Testis (tissue), 3 donors: ENCODE data around the gene DUS1L. TPM values are rescaled to one million over a fixed set of nuclear protein-coding genes. Genes with fewer than 3 reads are reported as not detected.
A peak's percentile ranks its signal among the peaks of the same experiment; 100 is the strongest.

Experiments used
- DNase-seq: peaks from one replicate; pipeline ENCODE4 v3.0.0-alpha.2; 2019
- H3K27ac ChIP-seq, 2 donors: fragments of 200-600 bp; sonication (generic); one replicate each; pipeline ENCODE4 v1.5.1; 2019
- H3K27me3 ChIP-seq: fragments of 200-600 bp; sonication (generic); one replicate; pipeline ENCODE4 v1.5.1; 2019
- H3K36me3 ChIP-seq: fragments of 200-600 bp; sonication (generic); one replicate; pipeline ENCODE4 v1.5.1; 2017; ENCODE audit warnings: low read depth; ENCODE audit errors: missing control alignments
- H3K4me1 ChIP-seq: fragments of 200-600 bp; sonication (generic); one replicate; pipeline ENCODE4 v1.5.1; 2019
- H3K4me3 ChIP-seq, 2 donors: fragments of 200-600 bp; sonication (generic); one replicate each; pipeline ENCODE4 v1.5.1; 2017 to 2019
- H3K9me3 ChIP-seq: fragments of 200-600 bp; sonication (generic); one replicate; pipeline ENCODE4 v1.5.1; 2017
- CTCF ChIP-seq, 3 experiments: fragments of 450-650 bp in 2 of 3; fragments of 200-600 bp in 1 of 3; sonication (generic) in 1 of 3; IDR thresholded peaks; one replicate each; pipeline ENCODE4 v1.5.1; 2016 to 2019; ENCODE audit warnings: antibody characterized with exemption in 3 of 3, mild to moderate bottlenecking in 2 of 3, moderate library complexity in 1 of 3
- POLR2A ChIP-seq: fragments of 450-650 bp; IDR thresholded peaks from one replicate; pipeline ENCODE4 v1.6.1; 2017; ENCODE audit warnings: antibody characterized with exemption, mild to moderate bottlenecking, moderate library complexity
- WGBS, 2 donors: methylation state at CpG; one replicate each; pipeline ENCODE4 v1.1.5; 2018; 5-methylcytosine and 5-hydroxymethylcytosine counted together
- intact Hi-C: fragments of 100-400 bp; cut with DNase I; formaldehyde crosslinking; loops from one replicate; pipeline ENCODE4 v1.15.1; 2023; ENCODE audit warnings: low total_unique reads
- polyA plus RNA-seq: library from polyadenylated mRNA; stranded (reverse); fragments of 350-450 nt; fragmentation: Illumina TruSeq; extraction: RNeasy Lipid Tissue Mini Kit (QIAGEN cat#74804); gene quantifications from one replicate; pipeline ENCODE4 v1.2.3, GENCODE V29; 2014; ENCODE audit warnings: low read depth, low replicate concordance; ENCODE audit not compliant: insufficient read depth
- total RNA-seq, 2 donors: library from RNA; depleted of rRNA; stranded (reverse); fragments of >200 nt; gene quantifications; one replicate each; pipeline ENCODE4 v1.2.3, GENCODE V29; 2016

The DUS1L gene
- total and polyA plus RNA-seq, 3 donors from 2014 or later, result 117 to 132 (median 127) TPM

- Histone ChIP-seq H3K9me3 (no peaks in the 10 kb centered on the region), H3K36me3 (no peaks in the 10 kb centered on the region), H3K4me3 (peak overlapping the region; percentile 72 to 78), H3K4me1 (peaks cover 11% of the 10 kb centered on the region), H3K27ac (peak overlapping the region; percentile 42 to 78), H3K27me3 (no peaks in the 10 kb centered on the region)
- no peak for TF ChIP-seq POLR2A
- TF ChIP-seq CTCF (IDR thresholded peaks at IDR 0.05), result no peak
- no peak for DNase-seq
- intact Hi-C loops, result no loop called here
- 10 to 45% methylated on average over 6 to 66 of the region's 79 CpGs for WGBS, 2 donors
These were observed 14.6 kb downstream of the DUS1L start for GRCh38 chr17:82050761-82051641.

GRCh38 chr17:82050152-82050760 lies 15.3 kb downstream of the DUS1L start:
- WGBS, 2 donors, result 75 to 85% methylated on average over 21 to 28 of the region's 28 CpGs
- TF ChIP-seq POLR2A (no peak), CTCF (IDR thresholded peaks at IDR 0.05) (no peak)
- Histone ChIP-seq H3K9me3 (no peaks in the 10 kb centered on the region), H3K27ac (peak overlapping the region in 1 of 2 donors; percentile 78), H3K36me3 (no peaks in the 10 kb centered on the region), H3K4me3 (no peak overlapping the region), H3K27me3 (no peaks in the 10 kb centered on the region), H3K4me1 (peaks cover 11% of the 10 kb centered on the region)
- DNase-seq, result no peak
- intact Hi-C loops, result no loop called here

- DNase-seq, result no peak
These were observed 16.1 kb downstream of the DUS1L start for GRCh38 chr17:82049521-82049971.

GRCh38 chr17:82049106-82049505 lies 16.5 kb downstream of the DUS1L start:
- no peaks in the 10 kb centered on the region for H3K36me3 ChIP-seq
- intact Hi-C loops, result no loop called here
- TF ChIP-seq CTCF (IDR thresholded peaks at IDR 0.05), result no peak
- TF ChIP-seq POLR2A, result no peak
- no peak for DNase-seq
- no peaks in the 10 kb centered on the region for H3K9me3 ChIP-seq
- H3K4me1 ChIP-seq, result peaks cover 11% of the 10 kb centered on the region
- 82 to 89% methylated on average over 5 to 8 of the region's 8 CpGs for WGBS, 2 donors
- H3K27ac ChIP-seq, result no peak overlapping the region
- no peaks in the 10 kb centered on the region for H3K27me3 ChIP-seq
- no peak overlapping the region for H3K4me3 ChIP-seq

More at GRCh38 chr17:82049521-82049971, 16.1 kb downstream of the DUS1L start:
- H3K27me3 ChIP-seq, result no peaks in the 10 kb centered on the region
- H3K9me3 ChIP-seq, result no peaks in the 10 kb centered on the region
- WGBS, 2 donors, result 91 to 94% methylated on average over 7 to 16 of the region's 16 CpGs
- no peak overlapping the region for H3K27ac ChIP-seq
- H3K4me3 ChIP-seq, result no peak overlapping the region
- no peak for TF ChIP-seq CTCF (IDR thresholded peaks at IDR 0.05)
- no peak for TF ChIP-seq POLR2A
- peaks cover 11% of the 10 kb centered on the region for H3K4me1 ChIP-seq
- no peaks in the 10 kb centered on the region for H3K36me3 ChIP-seq
- intact Hi-C loops, result no loop called here
